SK-N-SH treated with all-trans-retinoic acid at 6 μM for 48 hours (cell line): ENCODE data around the gene PRR5.

Source experiments
- ATAC-seq: fragments of 200-7000 bp; cut with Tn5 transposase; 3 replicates; pipeline ENCODE4 v1.9.1; 2020; ENCODE audit warnings: mild to moderate bottlenecking, moderate library complexity
- ARNTL ChIP-seq: fragments of 450-650 bp; formaldehyde crosslinking; IDR thresholded peaks from 2 replicates; pipeline ENCODE4 v1.5.0; 2020; ENCODE audit warnings: low read depth, mild to moderate bottlenecking, moderate library complexity, borderline replicate concordance
- CSDC2 ChIP-seq: fragments of 250-450 bp; sonication (Bioruptor Pico); IDR thresholded peaks from 2 replicates; pipeline ENCODE4 v1.5.0; 2020; ENCODE audit warnings: mild to moderate bottlenecking, moderate library complexity
- ESRRG ChIP-seq: fragments of 250-450 bp; sonication (Bioruptor Pico); IDR thresholded peaks from 2 replicates; pipeline ENCODE4 v1.6.1; 2021; ENCODE audit warnings: mild to moderate bottlenecking
- GLIS3 ChIP-seq: fragments of 250-450 bp; sonication (Bioruptor Pico); IDR thresholded peaks from 2 replicates; pipeline ENCODE4 v1.5.0; 2020; ENCODE audit warnings: mild to moderate bottlenecking, moderate library complexity
- ISL1 ChIP-seq: fragments of 250-450 bp; sonication (Bioruptor Pico); IDR thresholded peaks from 2 replicates; pipeline ENCODE4 v2.1.2; 2022; ENCODE audit warnings: mild to moderate bottlenecking, moderate library complexity
- OSR1 ChIP-seq: fragments of 250-450 bp; sonication (Bioruptor Pico); IDR thresholded peaks from 2 replicates; pipeline ENCODE4 v1.8.0; 2022; ENCODE audit warnings: moderate library complexity, mild to moderate bottlenecking, inconsistent platforms
- PPARA ChIP-seq: fragments of 250-450 bp; sonication (Bioruptor Pico); IDR thresholded peaks from 2 replicates; pipeline ENCODE4 v1.5.0; 2020; ENCODE audit warnings: mild to moderate bottlenecking, borderline replicate concordance
- RARB ChIP-seq: fragments of 250-450 bp; sonication (Bioruptor Pico); IDR thresholded peaks from 2 replicates; pipeline ENCODE4 v1.8.0; 2021; ENCODE audit warnings: mild to moderate bottlenecking, moderate library complexity
- SNAI2 ChIP-seq: fragments of 250-450 bp; sonication (Bioruptor Pico); IDR thresholded peaks from 2 replicates; pipeline ENCODE4 v1.5.0; 2020; ENCODE audit warnings: mild to moderate bottlenecking, moderate library complexity
- TCF4 ChIP-seq: fragments of 250-450 bp; sonication (Bioruptor Pico); IDR thresholded peaks from 2 replicates; pipeline ENCODE4 v1.8.0; 2021; ENCODE audit warnings: mild to moderate bottlenecking, moderate library complexity, borderline replicate concordance
- TOX ChIP-seq: fragments of 250-450 bp; sonication (Bioruptor Pico); IDR thresholded peaks from 2 replicates; pipeline ENCODE4 v1.8.0; 2021; ENCODE audit warnings: mild to moderate bottlenecking, moderate library complexity, borderline replicate concordance
- ZC3H10 ChIP-seq: fragments of 250-450 bp; sonication (Bioruptor Pico); IDR thresholded peaks from 2 replicates; pipeline ENCODE4 v1.5.1; 2021; ENCODE audit warnings: mild to moderate bottlenecking, moderate library complexity
- ZFP3 ChIP-seq: fragments of 250-450 bp; sonication (Bioruptor Pico); IDR thresholded peaks from 2 replicates; pipeline ENCODE4 v1.5.0; 2020; ENCODE audit warnings: mild to moderate bottlenecking, moderate library complexity
- ZFP30 ChIP-seq: fragments of 450-650 bp; formaldehyde crosslinking; IDR thresholded peaks from 2 replicates; pipeline ENCODE4 v1.5.0; 2022; ENCODE audit warnings: mild to moderate bottlenecking, moderate library complexity
- ZNF565 ChIP-seq: fragments of 450-650 bp; formaldehyde crosslinking; conservative IDR thresholded peaks from 2 replicates; pipeline ENCODE4 v1.5.0; 2020; ENCODE audit warnings: low read depth, mild to moderate bottlenecking, moderate library complexity
- ZNF70 ChIP-seq: fragments of 450-650 bp; formaldehyde crosslinking; IDR thresholded peaks from 2 replicates; pipeline ENCODE4 v1.5.0; 2020; ENCODE audit warnings: mild to moderate bottlenecking, moderate library complexity
- ZNF8 ChIP-seq: fragments of 450-650 bp; formaldehyde crosslinking; IDR thresholded peaks from 2 replicates; pipeline ENCODE4 v1.5.0; 2020; ENCODE audit warnings: mild to moderate bottlenecking, moderate library complexity
- TF ChIP-seq, protein P1 (sequence below): fragments of 250-450 bp; sonication (Bioruptor Pico); IDR thresholded peaks from 2 replicates; pipeline ENCODE4 v1.8.0; 2020; ENCODE audit warnings: mild to moderate bottlenecking, moderate library complexity, borderline replicate concordance
- TF ChIP-seq, protein P2 (sequence below): fragments of 250-450 bp; sonication (Bioruptor Pico); IDR thresholded peaks from 2 replicates; pipeline ENCODE4 v1.8.0; 2021; ENCODE audit warnings: low read depth, mild to moderate bottlenecking, moderate library complexity, borderline replicate concordance
- TF ChIP-seq, protein P3 (sequence below): fragments of 250-450 bp; sonication (Bioruptor Pico); IDR thresholded peaks from 2 replicates; pipeline ENCODE4 v1.5.1; 2021; ENCODE audit warnings: mild to moderate bottlenecking, moderate library complexity
- TF ChIP-seq, protein P4 (sequence below): fragments of 250-450 bp; sonication (Bioruptor Pico); IDR thresholded peaks from 2 replicates; pipeline ENCODE4 v1.5.1; 2020; ENCODE audit warnings: low read depth, mild to moderate bottlenecking, moderate library complexity
- TF ChIP-seq, protein P5 (sequence below): fragments of 250-450 bp; sonication (Bioruptor Pico); IDR thresholded peaks from 2 replicates; pipeline ENCODE4 v1.5.0; 2020; ENCODE audit warnings: mild to moderate bottlenecking, moderate library complexity

Gene PRR5

DNA sequence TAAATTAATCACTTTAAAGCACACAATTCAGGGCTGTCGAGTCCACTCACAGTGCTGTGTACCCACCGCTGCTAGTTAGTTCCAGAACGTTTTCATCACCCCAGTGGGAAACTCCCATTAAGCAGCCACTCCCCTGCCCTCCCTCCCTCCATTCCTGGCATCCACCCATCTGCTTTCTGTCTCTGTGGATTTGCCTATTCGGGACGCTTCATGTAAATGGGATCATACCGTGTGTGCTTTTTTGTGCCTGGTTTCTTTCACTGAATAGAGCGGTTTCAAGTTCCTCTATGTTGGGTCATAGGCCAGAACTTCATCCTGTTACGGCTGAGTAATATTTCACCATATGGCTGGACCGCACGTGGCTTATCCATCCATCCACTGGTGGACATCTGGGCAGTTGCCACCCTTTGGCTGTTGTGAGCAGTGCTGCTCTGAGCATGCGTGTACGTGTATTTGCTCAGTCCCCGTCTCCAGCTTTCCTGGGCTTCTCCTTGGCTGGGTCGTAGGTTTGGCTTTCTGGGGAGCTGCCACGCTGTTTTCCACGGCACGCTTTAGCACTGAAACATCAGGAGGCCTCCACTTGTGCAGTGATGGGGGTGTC is 80.5 kb downstream of the PRR5 start:
- TF ChIP-seq, protein P1, sequence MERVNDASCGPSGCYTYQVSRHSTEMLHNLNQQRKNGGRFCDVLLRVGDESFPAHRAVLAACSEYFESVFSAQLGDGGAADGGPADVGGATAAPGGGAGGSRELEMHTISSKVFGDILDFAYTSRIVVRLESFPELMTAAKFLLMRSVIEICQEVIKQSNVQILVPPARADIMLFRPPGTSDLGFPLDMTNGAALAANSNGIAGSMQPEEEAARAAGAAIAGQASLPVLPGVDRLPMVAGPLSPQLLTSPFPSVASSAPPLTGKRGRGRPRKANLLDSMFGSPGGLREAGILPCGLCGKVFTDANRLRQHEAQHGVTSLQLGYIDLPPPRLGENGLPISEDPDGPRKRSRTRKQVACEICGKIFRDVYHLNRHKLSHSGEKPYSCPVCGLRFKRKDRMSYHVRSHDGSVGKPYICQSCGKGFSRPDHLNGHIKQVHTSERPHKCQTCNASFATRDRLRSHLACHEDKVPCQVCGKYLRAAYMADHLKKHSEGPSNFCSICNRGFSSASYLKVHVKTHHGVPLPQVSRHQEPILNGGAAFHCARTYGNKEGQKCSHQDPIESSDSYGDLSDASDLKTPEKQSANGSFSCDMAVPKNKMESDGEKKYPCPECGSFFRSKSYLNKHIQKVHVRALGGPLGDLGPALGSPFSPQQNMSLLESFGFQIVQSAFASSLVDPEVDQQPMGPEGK = no peak
- no peak for TF ChIP-seq PPARA (CRISPR knock-in tag)
- no peak for TF ChIP-seq ZC3H10 (CRISPR knock-in tag)
- TF ChIP-seq, protein P2, sequence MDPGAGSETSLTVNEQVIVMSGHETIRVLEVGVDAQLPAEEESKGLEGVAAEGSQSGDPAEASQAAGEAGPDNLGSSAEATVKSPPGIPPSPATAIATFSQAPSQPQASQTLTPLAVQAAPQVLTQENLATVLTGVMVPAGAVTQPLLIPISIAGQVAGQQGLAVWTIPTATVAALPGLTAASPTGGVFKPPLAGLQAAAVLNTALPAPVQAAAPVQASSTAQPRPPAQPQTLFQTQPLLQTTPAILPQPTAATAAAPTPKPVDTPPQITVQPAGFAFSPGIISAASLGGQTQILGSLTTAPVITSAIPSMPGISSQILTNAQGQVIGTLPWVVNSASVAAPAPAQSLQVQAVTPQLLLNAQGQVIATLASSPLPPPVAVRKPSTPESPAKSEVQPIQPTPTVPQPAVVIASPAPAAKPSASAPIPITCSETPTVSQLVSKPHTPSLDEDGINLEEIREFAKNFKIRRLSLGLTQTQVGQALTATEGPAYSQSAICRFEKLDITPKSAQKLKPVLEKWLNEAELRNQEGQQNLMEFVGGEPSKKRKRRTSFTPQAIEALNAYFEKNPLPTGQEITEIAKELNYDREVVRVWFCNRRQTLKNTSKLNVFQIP = no peak
- TF ChIP-seq RARB (CRISPR knock-in tag) = no peak
- no peak for TF ChIP-seq ARNTL (CRISPR knock-in tag)
- TF ChIP-seq ZFP3 (CRISPR knock-in tag) = no peak
- TF ChIP-seq, protein P3, sequence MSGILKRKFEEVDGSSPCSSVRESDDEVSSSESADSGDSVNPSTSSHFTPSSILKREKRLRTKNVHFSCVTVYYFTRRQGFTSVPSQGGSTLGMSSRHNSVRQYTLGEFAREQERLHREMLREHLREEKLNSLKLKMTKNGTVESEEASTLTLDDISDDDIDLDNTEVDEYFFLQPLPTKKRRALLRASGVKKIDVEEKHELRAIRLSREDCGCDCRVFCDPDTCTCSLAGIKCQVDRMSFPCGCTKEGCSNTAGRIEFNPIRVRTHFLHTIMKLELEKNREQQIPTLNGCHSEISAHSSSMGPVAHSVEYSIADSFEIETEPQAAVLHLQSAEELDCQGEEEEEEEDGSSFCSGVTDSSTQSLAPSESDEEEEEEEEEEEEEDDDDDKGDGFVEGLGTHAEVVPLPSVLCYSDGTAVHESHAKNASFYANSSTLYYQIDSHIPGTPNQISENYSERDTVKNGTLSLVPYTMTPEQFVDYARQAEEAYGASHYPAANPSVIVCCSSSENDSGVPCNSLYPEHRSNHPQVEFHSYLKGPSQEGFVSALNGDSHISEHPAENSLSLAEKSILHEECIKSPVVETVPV (CRISPR knock-in tag) = no peak
- no peak for TF ChIP-seq ESRRG (CRISPR knock-in tag)
- no peak for TF ChIP-seq TOX (CRISPR knock-in tag)
- TF ChIP-seq ZFP30 (CRISPR knock-in tag) = no peak
- TF ChIP-seq SNAI2 = no peak
- no peak for TF ChIP-seq CSDC2
- no peak for TF ChIP-seq ZNF565 (CRISPR knock-in tag)
- TF ChIP-seq ZNF70 (CRISPR knock-in tag) = no peak
- TF ChIP-seq ISL1 (CRISPR knock-in tag) = no peak
- no peak for TF ChIP-seq TCF4
- no peak for TF ChIP-seq OSR1
- TF ChIP-seq, protein P4, sequence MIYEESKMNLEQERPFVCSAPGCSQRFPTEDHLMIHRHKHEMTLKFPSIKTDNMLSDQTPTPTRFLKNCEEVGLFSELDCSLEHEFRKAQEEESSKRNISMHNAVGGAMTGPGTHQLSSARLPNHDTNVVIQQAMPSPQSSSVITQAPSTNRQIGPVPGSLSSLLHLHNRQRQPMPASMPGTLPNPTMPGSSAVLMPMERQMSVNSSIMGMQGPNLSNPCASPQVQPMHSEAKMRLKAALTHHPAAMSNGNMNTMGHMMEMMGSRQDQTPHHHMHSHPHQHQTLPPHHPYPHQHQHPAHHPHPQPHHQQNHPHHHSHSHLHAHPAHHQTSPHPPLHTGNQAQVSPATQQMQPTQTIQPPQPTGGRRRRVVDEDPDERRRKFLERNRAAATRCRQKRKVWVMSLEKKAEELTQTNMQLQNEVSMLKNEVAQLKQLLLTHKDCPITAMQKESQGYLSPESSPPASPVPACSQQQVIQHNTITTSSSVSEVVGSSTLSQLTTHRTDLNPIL = no peak
- TF ChIP-seq ZNF8 (CRISPR knock-in tag) = no peak
- no peak for ATAC-seq

DNA sequence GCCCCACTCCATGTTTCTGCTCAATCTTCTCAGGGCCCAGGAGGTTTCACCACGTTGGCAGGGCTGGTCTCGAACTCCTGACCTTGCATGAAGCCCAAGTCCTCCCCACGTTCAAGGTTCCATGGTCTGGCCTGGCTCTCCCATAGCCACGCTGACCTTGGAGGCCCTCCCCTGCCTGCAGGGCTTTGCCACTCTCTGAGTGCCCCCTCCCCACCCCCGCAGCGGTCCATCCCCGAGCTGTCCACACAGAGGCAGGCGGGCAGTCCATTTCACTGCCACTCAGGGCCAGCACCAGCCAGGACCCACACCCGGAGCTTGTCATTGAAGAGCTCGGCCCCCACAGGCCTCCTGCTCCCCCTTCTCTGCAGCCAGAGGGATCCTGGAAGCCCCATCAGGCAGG is 81.1 kb downstream of the PRR5 start:
- no peak for TF ChIP-seq TOX (CRISPR knock-in tag)
- TF ChIP-seq SNAI2 = no peak
- TF ChIP-seq PPARA (CRISPR knock-in tag) = no peak
- no peak for TF ChIP-seq CSDC2
- TF ChIP-seq, protein P3 (CRISPR knock-in tag) = no peak
- TF ChIP-seq ZNF565 (CRISPR knock-in tag) = no peak
- no peak for TF ChIP-seq TCF4
- TF ChIP-seq, protein P4 = no peak
- TF ChIP-seq, protein P5, sequence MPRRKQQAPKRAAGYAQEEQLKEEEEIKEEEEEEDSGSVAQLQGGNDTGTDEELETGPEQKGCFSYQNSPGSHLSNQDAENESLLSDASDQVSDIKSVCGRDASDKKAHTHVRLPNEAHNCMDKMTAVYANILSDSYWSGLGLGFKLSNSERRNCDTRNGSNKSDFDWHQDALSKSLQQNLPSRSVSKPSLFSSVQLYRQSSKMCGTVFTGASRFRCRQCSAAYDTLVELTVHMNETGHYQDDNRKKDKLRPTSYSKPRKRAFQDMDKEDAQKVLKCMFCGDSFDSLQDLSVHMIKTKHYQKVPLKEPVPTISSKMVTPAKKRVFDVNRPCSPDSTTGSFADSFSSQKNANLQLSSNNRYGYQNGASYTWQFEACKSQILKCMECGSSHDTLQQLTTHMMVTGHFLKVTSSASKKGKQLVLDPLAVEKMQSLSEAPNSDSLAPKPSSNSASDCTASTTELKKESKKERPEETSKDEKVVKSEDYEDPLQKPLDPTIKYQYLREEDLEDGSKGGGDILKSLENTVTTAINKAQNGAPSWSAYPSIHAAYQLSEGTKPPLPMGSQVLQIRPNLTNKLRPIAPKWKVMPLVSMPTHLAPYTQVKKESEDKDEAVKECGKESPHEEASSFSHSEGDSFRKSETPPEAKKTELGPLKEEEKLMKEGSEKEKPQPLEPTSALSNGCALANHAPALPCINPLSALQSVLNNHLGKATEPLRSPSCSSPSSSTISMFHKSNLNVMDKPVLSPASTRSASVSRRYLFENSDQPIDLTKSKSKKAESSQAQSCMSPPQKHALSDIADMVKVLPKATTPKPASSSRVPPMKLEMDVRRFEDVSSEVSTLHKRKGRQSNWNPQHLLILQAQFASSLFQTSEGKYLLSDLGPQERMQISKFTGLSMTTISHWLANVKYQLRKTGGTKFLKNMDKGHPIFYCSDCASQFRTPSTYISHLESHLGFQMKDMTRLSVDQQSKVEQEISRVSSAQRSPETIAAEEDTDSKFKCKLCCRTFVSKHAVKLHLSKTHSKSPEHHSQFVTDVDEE (CRISPR knock-in tag) = no peak
- no peak for TF ChIP-seq ESRRG (CRISPR knock-in tag)
- no peak for TF ChIP-seq ISL1 (CRISPR knock-in tag)
- no peak for TF ChIP-seq ZFP30 (CRISPR knock-in tag)
- TF ChIP-seq ZFP3 (CRISPR knock-in tag) = no peak
- TF ChIP-seq, protein P2 = no peak
- TF ChIP-seq, protein P1 = no peak
- no peak for TF ChIP-seq GLIS3 (CRISPR knock-in tag)
- ATAC-seq = no peak
